Measurements from ENCODE around the gene WDFY3. TPM values are rescaled to one million over a fixed set of nuclear protein-coding genes. Genes with fewer than 3 reads are reported as not detected.

The WDFY3 gene
- total RNA-seq, 1 donor from 2014 or later, result 55.8 TPM

DNA sequence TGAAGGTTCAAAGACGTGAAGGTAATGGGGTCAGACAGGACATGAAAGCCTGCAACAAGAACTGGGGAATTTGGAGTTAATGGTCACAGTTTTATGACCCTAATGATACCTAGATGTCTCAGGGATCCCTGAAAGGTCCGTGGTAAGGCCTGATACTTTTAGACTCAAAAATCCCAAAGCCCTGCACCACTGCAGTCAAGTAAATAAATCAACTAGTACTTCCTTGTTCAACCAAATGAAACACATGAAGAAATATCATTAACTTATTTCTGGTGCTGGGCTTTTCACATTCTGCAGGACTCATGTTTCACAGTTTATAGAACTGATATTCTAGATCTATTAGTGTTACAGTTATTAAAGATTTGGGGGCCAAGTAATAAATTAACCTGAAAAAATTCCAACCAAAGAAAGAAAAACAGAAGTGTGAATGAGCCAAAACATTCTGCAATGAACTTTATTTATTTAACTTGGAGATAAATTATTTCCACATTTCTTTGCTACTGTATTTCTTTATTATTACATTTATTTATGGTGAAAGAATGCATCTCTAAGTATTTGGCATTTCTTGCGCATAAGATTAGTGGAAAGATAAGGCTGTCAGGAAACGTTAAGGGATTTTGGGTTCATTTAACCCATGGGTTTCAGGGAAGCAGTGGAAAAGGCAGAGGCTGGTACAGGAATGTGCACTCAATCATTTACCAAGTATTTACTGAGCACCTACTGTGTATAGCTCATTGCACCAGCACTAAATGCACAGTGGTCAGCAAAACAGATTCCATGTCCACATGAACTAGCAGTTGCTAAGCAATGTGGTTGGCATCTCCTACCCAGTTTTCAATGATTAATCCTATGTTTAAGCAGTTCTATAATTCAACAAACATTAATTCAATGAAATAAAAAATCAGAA is 8.7 kb downstream of the WDFY3 start:
- H3K4me3 ChIP-seq, result no peak overlapping the region
- Mint-ChIP-seq H3K27me3 (ENCODE audit: insufficient read depth, low read depth) (no peaks in the 10 kb centered on the region), H3K36me3 (peaks cover 6% of the 10 kb centered on the region), H3K27ac (no peak overlapping the region), H3K4me1 (peaks cover 9% of the 10 kb centered on the region), H3K9me3 (no peaks in the 10 kb centered on the region), H3K4me3 (no peak overlapping the region)
- no peak overlapping the region for H3K4me2 ChIP-seq
- peaks cover 75% of the 10 kb centered on the region for H4K20me1 ChIP-seq (ENCODE audit: low read depth)
- no peak overlapping the region for H3K27ac ChIP-seq
- H3K27me3 ChIP-seq, result no peaks in the 10 kb centered on the region
- DNase-seq (ENCODE audit: low spot score), result no peak
- no peak for TF ChIP-seq EZH2phosphoT487 (IDR thresholded peaks at IDR 0.05)
- TF ChIP-seq, protein P1, sequence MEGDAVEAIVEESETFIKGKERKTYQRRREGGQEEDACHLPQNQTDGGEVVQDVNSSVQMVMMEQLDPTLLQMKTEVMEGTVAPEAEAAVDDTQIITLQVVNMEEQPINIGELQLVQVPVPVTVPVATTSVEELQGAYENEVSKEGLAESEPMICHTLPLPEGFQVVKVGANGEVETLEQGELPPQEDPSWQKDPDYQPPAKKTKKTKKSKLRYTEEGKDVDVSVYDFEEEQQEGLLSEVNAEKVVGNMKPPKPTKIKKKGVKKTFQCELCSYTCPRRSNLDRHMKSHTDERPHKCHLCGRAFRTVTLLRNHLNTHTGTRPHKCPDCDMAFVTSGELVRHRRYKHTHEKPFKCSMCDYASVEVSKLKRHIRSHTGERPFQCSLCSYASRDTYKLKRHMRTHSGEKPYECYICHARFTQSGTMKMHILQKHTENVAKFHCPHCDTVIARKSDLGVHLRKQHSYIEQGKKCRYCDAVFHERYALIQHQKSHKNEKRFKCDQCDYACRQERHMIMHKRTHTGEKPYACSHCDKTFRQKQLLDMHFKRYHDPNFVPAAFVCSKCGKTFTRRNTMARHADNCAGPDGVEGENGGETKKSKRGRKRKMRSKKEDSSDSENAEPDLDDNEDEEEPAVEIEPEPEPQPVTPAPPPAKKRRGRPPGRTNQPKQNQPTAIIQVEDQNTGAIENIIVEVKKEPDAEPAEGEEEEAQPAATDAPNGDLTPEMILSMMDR (IDR thresholded peaks at IDR 0.05), result no peak
- no peaks in the 10 kb centered on the region for H3K36me3 ChIP-seq
- peaks cover 4% of the 10 kb centered on the region for H3K9me3 ChIP-seq (ENCODE audit: low read depth)
- H3K4me1 ChIP-seq, result peaks cover 31% of the 10 kb centered on the region
- H2AFZ ChIP-seq (replicated peaks), result no peak overlapping the region
- no peak overlapping the region for H3K9ac ChIP-seq
- H3K79me2 ChIP-seq (ENCODE audit: low read depth), result peaks cover 100% of the 10 kb centered on the region
- H3F3A ChIP-seq (ENCODE audit: low read depth), result peaks cover 12% of the 10 kb centered on the region

DNA sequence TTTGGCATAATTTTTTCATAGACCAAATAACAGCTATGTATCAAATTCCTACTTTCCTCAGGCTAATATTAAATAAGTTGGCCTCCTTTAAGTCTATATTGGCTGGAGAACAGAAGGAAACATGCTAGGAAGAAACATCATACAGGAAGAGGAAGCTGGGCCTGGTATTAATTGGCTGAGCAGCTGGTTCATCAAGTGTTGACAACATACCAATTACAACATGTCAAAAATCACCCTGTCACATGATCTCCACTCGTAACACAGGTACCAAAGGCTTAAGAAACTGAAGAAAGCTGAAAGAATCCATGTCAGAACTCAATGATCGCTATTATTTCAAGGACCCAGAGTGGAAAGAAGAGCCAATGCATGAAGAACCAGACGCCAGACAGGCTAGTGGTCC is 10.5 kb downstream of the WDFY3 start:
- Histone ChIP-seq H3K27ac (no peak overlapping the region), H3K9me3 (ENCODE audit: low read depth) (peaks cover 4% of the 10 kb centered on the region), H2AFZ (replicated peaks) (no peak overlapping the region), H4K20me1 (ENCODE audit: low read depth) (peaks cover 87% of the 10 kb centered on the region), H3K27me3 (no peaks in the 10 kb centered on the region), H3K36me3 (no peaks in the 10 kb centered on the region), H3K4me1 (peaks cover 30% of the 10 kb centered on the region), H3K79me2 (ENCODE audit: low read depth) (peaks cover 100% of the 10 kb centered on the region), H3K9ac (no peak overlapping the region), H3K4me2 (peak overlapping the region; percentile 11), H3K4me3 (no peak overlapping the region), H3F3A (ENCODE audit: low read depth) (peaks cover 12% of the 10 kb centered on the region)
- no peak overlapping the region for H3K4me3 Mint-ChIP-seq
- H3K36me3 Mint-ChIP-seq, result peaks cover 3% of the 10 kb centered on the region
- DNase-seq (ENCODE audit: low spot score), result no peak
- no peak for TF ChIP-seq EZH2phosphoT487 (IDR thresholded peaks at IDR 0.05)
- TF ChIP-seq, protein P1 (IDR thresholded peaks at IDR 0.05), result no peak
- TF ChIP-seq EZH2 (IDR thresholded peaks at IDR 0.05), result no peak
- H3K27ac Mint-ChIP-seq, result no peak overlapping the region
- H3K4me1 Mint-ChIP-seq, result peaks cover 9% of the 10 kb centered on the region
- H3K27me3 Mint-ChIP-seq (ENCODE audit: insufficient read depth, low read depth), result no peaks in the 10 kb centered on the region
- H3K9me3 Mint-ChIP-seq, result no peaks in the 10 kb centered on the region

DNA sequence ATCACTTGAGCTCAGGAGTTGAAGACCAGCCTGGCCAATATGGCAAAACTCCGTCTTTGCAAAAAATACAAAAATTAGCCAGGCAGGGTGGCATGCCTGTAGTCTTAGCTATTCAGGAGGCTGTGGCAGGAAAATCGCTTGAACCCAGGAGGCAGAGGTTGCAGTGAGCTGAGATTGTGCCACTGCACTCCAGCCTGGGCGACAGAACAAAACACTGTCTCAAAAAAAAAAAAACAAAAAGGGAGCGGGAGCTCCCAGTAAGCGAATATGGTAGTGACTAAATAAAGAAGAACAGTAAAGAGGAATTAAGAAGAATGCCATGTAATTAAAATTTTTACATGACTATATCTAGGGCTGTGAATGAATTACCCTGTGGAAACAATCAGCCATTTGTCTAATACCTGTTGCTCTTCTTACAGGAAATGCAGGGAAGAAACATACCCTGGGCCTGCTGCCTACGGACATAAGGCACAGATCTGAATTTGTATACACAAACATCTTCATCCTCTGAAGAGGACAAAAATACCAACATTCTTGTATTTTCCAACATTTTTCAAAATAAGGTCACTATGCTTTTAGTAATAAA is 11.4 kb downstream of the WDFY3 start:
- Histone ChIP-seq H3K27me3 (no peaks in the 10 kb centered on the region), H3K27ac (no peak overlapping the region), H2AFZ (replicated peaks) (no peak overlapping the region), H3K4me3 (no peak overlapping the region), H3K9ac (no peak overlapping the region), H3K79me2 (ENCODE audit: low read depth) (peaks cover 100% of the 10 kb centered on the region), H3K9me3 (ENCODE audit: low read depth) (peaks cover 4% of the 10 kb centered on the region), H3F3A (ENCODE audit: low read depth) (peaks cover 12% of the 10 kb centered on the region), H3K4me1 (peaks cover 30% of the 10 kb centered on the region), H4K20me1 (ENCODE audit: low read depth) (peaks cover 79% of the 10 kb centered on the region), H3K4me2 (peak overlapping the region; percentile 17), H3K36me3 (no peaks in the 10 kb centered on the region)
- H3K4me1 Mint-ChIP-seq, result peaks cover 9% of the 10 kb centered on the region
- no peaks in the 10 kb centered on the region for H3K27me3 Mint-ChIP-seq (ENCODE audit: insufficient read depth, low read depth)
- H3K27ac Mint-ChIP-seq, result no peak overlapping the region
- H3K9me3 Mint-ChIP-seq, result peaks cover under 1% of the 10 kb centered on the region
- no peak for DNase-seq (ENCODE audit: low spot score)
- no peak overlapping the region for H3K4me3 Mint-ChIP-seq
- TF ChIP-seq EZH2 (IDR thresholded peaks at IDR 0.05), result no peak
- no peak for TF ChIP-seq EZH2phosphoT487 (IDR thresholded peaks at IDR 0.05)
- TF ChIP-seq, protein P1 (IDR thresholded peaks at IDR 0.05), result no peak
- peaks cover under 1% of the 10 kb centered on the region for H3K36me3 Mint-ChIP-seq
